ENCODE measurements around the gene STX8.

- TF ChIP-seq, protein P1, sequence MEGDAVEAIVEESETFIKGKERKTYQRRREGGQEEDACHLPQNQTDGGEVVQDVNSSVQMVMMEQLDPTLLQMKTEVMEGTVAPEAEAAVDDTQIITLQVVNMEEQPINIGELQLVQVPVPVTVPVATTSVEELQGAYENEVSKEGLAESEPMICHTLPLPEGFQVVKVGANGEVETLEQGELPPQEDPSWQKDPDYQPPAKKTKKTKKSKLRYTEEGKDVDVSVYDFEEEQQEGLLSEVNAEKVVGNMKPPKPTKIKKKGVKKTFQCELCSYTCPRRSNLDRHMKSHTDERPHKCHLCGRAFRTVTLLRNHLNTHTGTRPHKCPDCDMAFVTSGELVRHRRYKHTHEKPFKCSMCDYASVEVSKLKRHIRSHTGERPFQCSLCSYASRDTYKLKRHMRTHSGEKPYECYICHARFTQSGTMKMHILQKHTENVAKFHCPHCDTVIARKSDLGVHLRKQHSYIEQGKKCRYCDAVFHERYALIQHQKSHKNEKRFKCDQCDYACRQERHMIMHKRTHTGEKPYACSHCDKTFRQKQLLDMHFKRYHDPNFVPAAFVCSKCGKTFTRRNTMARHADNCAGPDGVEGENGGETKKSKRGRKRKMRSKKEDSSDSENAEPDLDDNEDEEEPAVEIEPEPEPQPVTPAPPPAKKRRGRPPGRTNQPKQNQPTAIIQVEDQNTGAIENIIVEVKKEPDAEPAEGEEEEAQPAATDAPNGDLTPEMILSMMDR (IDR thresholded peaks at IDR 0.05; ENCODE audit: low read depth, low read length) = no peak
- TF ChIP-seq EZH2phosphoT487 (IDR thresholded peaks at IDR 0.05; ENCODE audit: low read depth) = no peak
Measured at GRCh38 chr17:9226794-9227135, 348.9 kb downstream of the STX8 start.
